ENCODE data around the gene EIF1B. TPM values are rescaled to one million over a fixed set of nuclear protein-coding genes. Genes with fewer than 3 reads are reported as not detected.

The EIF1B gene
- total RNA-seq, result 21.9 and 22.5 TPM in 2 replicates

DNA sequence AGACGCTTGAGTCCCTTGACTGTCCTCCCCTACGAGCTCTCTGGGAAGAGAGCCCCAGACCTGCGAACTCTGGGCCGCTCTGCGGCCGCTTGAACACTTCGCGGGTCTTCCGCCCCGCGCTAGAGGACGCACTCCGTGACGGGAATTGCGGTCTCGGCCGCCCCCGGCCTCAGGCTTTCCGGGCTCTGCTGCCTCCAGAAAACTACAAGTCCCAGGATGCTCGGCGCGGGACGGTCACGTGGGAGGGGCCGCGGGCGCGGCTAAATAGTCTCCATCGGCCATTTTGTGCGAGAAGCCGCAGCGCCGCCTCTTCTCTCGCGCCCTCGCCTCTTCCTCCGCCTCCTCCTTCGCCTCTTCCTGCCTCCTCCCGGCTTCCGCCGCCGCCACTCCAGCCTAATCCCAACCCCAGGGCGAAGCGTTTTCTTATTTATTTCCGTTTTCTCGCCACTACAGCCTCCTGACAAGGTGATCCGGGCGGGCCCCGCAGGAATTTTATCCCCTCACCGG lies at the start of gene EIF1B:
EIF1B (plus strand) TSS at position 290 of the 507 bp plus-strand sequence. CDS start 235 bp downstream, outside the sequence.

Other genes starting within 250 kb of the EIF1B start
- not detected in 2 replicates for gene ENTPD3, start 77.5 kb downstream of the EIF1B start, total RNA-seq
- gene RPL14, start 147.6 kb downstream of the EIF1B start, total RNA-seq, result 348 and 350 TPM in 2 replicates
- 3.4 and 3.7 TPM in 2 replicates for gene ZNF619, start 167.4 kb downstream of the EIF1B start, total RNA-seq
- gene ZNF620, start 196.3 kb downstream of the EIF1B start, total RNA-seq, result 4.6 and 5.1 TPM in 2 replicates
- gene ZNF621, start 215.3 kb downstream of the EIF1B start, total RNA-seq, result 6.9 and 8.2 TPM in 2 replicates